GM19043 (cell line): ENCODE results near the gene CCDC57.
"Not testable (repeated sequence)": the region's sequence is repeated elsewhere in the genome, so short reads cannot be mapped to it uniquely, and the experiment has no call there.

ENCODE experiments used
- ATAC-seq: cut with Tn5 transposase; IDR thresholded peaks from one replicate; pipeline ENCODE4 v1.9.1; 2021; ENCODE audit warnings: low read depth; ENCODE audit not compliant: unreplicated experiment

Gene CCDC57

DNA sequence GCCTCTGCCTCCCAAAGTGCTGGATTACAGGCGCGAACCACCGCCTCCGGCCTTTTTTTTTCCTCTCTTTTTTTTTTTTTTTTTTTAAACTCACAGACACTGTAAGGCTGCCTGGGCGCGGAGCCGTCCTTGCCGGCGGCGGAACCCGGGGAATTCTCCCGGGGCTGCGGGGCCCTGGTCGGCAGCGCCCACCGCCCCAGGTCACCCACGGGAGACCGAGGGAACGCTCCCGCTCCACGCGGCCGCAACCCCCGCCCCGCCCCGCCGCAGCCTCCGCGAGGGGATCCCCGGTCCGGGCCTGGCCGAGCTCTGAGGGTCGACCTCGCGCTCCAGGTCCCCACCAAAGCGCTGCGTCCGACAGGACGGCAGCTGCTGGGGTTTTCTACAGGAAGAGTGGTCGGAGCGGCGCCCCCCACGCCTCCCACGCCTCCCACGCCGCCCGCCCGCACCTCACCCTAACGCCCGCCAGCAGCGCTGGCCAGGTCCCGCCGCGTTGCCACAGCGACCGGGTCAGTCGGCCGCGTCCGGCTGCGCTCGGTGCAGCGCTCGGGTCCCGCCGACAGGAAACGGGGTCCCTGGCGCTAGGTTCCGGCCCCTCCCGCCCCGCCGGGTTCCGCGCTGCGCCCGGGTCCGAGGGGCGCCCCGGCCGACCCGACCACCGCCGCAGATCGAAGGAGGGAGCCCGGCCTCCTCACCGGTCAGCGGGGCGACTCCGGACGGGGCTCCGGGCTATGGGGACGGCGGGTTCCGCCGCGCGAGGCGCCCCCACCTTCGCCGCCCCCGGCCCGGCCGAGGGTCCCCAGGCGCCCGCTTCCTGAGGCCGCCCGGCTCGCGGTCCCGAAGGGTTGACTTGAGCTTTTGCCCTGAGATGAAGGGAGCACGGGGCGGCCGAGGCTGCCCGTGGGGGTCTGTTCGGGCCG, at the start of gene CCDC57:
Gene CCDC57 (minus strand): TSS at position 512 of the 920 bp plus-strand sequence. CDS start 10,898 bp downstream, outside the sequence.
- ATAC-seq, result peak; percentile 61

DNA sequence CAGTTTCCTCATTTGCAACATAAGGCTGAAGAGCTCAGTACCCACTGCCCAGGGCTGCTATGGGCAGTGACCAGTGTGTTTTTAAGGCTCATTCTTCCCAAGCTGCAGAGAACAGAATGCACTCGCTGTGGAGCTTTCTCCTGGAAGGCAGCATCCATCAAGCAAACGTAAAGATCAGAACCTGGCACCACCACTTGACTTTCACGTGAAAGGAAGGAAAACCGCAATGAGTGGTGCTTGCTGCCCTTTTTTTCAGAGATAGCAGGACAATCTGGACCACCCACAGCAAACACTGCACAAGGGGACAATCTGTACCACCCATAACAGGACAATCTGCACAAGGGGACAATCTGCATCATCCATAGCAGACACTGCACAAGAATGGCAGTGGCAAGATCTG, 49.7 kb upstream of the CCDC57 start:
- no peak for ATAC-seq

DNA sequence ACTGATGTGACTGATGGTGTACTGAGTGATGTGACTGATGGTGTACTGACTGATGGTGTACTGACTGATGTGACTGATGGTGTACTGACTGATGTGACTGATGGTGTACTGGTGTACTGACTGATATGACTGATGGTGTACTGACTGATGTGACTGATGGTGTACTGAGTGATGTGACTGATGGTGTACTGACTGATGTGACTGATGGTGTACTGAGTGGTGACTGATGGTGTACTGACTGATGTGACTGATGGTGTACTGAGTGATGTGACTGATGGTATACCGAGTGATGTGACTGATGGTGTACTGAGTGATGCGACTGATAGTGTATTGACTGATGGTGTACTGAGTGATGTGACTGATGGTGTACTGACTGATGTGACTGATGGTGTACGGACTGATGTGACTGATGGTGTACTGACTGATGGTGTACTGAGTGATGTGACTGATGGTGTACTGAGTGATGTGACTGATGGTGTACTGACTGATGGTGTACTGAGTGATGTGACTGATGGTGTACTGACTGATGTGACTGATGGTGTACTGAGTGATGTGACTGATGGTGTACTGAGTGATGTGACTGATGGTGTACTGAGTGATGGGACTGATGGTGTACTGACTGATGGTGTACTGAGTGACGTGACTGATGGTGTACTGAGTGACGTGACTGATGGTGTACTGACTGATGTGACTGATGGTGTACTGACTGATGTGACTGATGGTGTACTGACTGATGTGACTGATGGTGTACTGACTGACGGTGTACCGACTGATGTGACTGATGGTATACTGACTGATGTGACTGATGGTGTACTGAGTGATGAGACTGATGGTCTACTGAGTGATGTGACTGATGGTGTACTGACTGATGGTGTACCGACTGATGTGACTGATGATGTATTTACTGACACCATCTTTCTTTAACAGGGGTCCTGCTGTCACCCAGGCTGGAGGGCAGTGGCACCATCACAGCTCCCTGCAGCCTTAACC, 47.6 kb upstream of the CCDC57 start:
- not testable (repeated sequence) for ATAC-seq

GRCh38 chr17:82258555-82258954, 45.9 kb upstream of the CCDC57 start:
- ATAC-seq, result no peak

DNA sequence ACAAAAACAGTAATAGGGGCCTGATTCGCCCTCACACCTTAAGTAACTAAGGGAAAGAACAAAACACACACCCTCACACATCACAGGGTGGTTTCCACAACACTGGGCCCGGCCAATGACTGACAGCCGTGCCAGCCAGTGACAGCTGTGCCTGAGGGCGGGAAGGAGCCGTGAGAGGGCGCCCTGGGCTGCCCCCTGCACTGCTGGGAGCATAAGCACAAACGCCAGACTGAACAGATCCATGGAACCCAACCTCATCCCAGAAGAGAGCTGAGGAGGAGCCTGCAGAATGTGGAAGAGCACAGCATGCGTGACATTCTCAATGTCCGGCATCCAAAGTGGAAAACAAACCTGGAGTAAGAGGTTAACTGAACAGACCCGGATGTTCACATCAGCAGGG, 44.8 kb upstream of the CCDC57 start:
- no peak for ATAC-seq

DNA sequence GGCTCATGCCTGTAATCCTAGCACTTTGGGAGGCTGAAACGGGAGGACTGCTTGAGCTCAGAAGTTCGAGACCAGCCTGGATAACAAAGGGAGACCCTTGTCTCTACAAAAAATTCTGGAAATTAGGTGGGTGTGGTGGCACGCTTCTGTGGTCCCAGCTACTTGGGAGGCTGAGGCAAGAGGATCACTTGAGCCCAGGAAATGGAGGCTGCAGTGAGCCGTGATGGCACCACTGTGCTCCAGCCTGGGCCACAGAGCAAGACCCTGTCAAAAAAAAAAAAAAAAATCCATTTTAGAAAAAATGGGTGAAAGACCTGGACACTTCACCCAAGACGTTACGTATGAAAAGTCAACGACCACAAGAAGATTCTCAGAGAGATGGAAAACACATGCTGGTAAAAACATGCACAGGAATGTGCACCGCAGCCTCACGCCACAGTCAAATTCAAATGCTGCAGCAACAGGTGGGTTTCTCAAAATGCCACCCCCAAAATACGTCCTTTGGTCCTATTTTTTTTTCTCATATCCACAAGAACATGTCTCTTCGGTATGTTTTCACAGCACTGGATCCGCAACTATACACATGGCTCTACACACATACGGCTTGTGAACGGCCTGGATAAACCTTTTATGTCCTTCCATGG, 43.7 kb upstream of the CCDC57 start:
- ATAC-seq, result no peak

GRCh38 chr17:82255402-82255972, 42.8 kb upstream of the CCDC57 start:
- no peak for ATAC-seq

- ATAC-seq, result not testable (repeated sequence)
These were observed 42.1 kb upstream of the CCDC57 start for GRCh38 chr17:82254746-82255145.

- ATAC-seq, result not testable (repeated sequence)
These were observed 41.5 kb upstream of the CCDC57 start for GRCh38 chr17:82254096-82254495.

- no peak for ATAC-seq
These were observed 40.5 kb upstream of the CCDC57 start for GRCh38 chr17:82253179-82253544.

DNA sequence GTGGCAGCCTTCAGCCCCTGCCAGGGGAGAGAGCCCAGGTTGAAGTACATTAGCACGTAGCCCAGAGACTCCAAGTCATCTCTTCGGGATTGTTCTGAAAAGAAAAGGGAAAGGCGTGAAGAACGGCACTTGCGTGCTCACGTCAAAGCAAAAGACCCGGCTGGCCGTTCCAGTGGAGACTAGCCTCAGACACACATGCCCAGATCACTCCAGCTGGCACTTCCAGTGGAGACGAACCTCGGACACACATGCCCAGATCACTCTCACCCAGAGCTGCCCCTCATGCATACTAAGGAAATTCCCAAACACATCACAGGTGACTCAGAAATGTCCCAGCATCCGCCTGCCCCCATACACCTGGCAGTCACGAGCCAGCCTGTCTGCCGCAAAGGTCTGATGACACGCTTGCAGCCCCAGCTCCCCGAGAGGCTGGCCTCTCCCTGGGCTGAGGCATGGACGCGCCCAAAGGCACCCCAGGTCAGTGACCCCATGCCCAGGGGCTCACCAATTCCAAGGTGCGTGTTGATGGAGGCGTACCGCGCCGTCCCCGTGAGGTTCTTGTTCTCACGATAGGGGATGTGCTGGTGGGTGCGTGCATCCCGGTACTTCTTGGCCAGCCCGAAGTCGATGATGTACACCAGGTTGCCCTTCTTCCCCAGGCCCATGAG, 40.0 kb upstream of the CCDC57 start:
- ATAC-seq, result no peak

GRCh38 chr17:82250868-82251500, 38.3 kb upstream of the CCDC57 start:
- ATAC-seq, result no peak

DNA sequence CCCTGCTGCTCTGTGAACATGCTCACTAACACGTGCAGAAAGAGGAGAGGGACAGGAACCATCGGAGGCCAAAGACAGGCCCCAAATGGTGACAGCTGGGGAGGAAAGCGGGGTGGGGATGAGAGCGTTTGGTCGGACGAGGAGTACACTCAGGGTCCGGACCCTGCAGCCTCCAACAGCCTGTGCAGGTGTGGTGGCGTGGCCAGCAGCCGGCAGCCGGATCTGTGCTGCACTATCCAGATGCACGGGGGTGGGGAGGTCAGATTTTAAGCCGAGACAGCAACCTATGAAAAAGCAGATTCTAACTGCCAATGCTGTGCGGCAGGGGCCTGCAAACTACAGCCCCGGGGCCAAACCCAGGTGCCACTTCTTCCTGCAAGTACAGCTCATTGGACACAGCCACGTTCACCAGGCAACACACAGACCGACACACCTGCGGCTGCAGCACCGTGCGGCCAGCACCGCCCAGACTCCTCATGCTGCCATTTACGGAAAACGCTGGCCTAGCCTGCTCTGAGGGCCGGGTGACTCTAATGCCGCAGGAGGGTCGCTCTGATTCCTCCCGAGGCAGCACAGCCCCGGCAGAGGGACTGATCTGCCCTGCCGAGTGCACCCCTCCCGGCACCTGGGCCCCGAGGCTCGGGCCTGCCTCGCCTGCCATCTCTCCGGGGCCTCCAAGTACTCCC, 37.4 kb upstream of the CCDC57 start:
- no peak for ATAC-seq

DNA sequence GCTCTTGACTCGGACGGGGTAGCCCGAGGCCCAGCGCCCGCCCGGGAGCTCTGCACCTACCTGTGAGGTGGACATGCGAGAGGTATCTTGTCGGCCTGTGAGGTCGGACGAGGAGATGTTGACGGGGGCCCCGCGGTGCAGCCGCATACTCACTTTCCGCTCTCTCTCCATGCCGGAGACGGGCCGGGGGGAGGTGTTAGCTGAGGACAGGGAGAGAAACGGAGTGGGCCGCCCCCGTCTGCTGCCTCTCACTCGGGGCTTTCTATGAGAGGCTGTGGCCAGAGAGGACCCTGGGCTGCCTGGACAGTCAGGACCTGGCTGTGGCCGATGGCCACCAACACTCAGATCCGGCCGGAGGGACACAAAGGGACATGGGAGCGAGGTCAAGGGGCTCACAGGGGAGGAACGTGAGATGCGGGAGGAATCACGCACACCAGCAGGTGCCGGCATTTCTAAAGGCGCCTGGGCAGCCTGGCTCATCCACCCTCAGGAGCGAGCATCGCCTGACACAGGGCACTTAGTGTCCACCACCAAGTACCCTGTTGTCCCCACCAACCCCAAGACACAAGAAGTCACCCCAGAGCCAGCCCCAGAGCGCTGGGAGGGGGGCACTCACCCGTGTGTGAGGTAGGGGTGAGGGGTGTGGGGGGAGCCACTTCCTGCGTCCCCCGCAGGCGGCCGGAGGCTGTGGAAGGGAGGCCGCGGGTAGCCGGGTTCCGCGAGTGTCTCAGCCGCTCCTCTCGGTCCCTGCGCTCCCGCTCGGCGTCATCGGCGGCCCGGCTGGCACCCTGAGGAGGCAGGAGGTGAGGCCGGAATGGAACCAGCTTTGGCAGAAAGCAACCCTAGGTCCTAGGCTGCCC, 36.4 kb upstream of the CCDC57 start:
- ATAC-seq, result no peak

GRCh38 chr17:82247856-82248671, 35.4 kb upstream of the CCDC57 start:
- no peak for ATAC-seq

- no peak for ATAC-seq
These were observed 34.7 kb upstream of the CCDC57 start for GRCh38 chr17:82247182-82247823.
